Body of pancreas (tissue), 4 donors: Measurements from ENCODE around the gene ANKRD34A.

Experiments
- POLR2A ChIP-seq, 3 donors: fragments of 450-650 bp; IDR thresholded peaks; one replicate each; pipeline ENCODE4 v1.6.1; 2016; ENCODE audit warnings: antibody characterized with exemption in 3 of 3, mild to moderate bottlenecking in 2 of 3
- TF ChIP-seq, protein P1 (sequence below), 7 experiments: fragments of 450-650 bp in 4 of 7; fragments of 200-600 bp in 3 of 7; sonication (generic) in 3 of 7; IDR thresholded peaks; one replicate each; pipeline ENCODE4 v1.5.1; 2016 to 2019; ENCODE audit warnings: antibody characterized with exemption in 7 of 7

DNA sequence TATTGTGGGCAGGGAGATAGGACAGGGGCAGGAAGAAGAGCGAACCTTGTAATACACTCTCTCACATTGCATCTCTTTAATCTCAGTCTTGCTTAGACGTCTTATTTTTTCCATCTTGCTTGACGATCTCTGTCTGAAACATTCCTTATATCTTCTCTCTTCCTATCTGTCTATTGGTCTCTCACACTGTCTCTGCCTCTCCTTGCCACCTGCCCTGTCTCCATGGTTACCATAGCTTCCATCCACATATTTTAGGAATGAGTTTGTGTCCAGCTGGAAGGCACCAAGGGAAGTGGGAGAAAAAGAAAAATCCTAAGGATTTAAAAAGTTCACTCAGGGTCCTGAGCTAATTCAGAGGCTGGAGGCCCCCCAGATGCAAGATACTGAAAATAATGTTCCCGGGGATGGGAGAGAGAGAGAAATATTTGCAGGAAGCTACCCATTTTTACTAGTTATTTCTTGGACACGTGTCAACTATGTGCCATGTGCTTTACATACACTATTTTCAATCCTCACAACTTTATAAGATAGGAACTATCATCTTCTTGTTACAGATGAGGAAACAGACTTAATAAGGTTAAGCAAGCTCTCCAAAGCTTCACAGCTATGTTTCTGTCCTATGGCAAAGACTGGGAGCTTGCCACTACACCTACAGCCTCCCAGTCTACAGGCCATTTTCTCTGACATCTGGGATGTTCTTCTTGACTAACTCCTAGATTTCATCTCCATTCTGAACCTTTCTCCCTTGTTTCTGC is 933 bp downstream of the ANKRD34A start:
- TF ChIP-seq POLR2A (IDR thresholded peaks at IDR 0.05), result no peak
- TF ChIP-seq, protein P1, sequence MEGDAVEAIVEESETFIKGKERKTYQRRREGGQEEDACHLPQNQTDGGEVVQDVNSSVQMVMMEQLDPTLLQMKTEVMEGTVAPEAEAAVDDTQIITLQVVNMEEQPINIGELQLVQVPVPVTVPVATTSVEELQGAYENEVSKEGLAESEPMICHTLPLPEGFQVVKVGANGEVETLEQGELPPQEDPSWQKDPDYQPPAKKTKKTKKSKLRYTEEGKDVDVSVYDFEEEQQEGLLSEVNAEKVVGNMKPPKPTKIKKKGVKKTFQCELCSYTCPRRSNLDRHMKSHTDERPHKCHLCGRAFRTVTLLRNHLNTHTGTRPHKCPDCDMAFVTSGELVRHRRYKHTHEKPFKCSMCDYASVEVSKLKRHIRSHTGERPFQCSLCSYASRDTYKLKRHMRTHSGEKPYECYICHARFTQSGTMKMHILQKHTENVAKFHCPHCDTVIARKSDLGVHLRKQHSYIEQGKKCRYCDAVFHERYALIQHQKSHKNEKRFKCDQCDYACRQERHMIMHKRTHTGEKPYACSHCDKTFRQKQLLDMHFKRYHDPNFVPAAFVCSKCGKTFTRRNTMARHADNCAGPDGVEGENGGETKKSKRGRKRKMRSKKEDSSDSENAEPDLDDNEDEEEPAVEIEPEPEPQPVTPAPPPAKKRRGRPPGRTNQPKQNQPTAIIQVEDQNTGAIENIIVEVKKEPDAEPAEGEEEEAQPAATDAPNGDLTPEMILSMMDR (IDR thresholded peaks at IDR 0.05), result no peak
